Measurements from ENCODE around the gene GNB5.

GNB5 gene

GRCh38 chr15:52199271-52199670, 8.1 kb upstream of the GNB5 start:
- no peaks in the 10 kb centered on the region for H3K9me3 ChIP-seq (replicated peaks in 1 of 11)
- no peaks in the 10 kb centered on the region for H3K27me3 ChIP-seq
- no peak overlapping the region for H3K4me2 ChIP-seq
- peaks cover 0 to 65% (median 21%) of the 10 kb centered on the region in 11 experiments; a peak in 13 of 22 replicates for H3K36me3 ChIP-seq
- H3K4me1 ChIP-seq, result no peaks in the 10 kb centered on the region
- no peaks in the 10 kb centered on the region for H4K20me1 ChIP-seq
- no peak overlapping the region for H3K9ac ChIP-seq
- H3K27ac ChIP-seq, result no peak overlapping the region
- no peak overlapping the region for H3K4me3 ChIP-seq
- TF ChIP-seq Cebpa-rat (IDR thresholded peaks at IDR 0.05), result no peak

- H3K9me3 ChIP-seq (replicated peaks in 1 of 11), result no peaks in the 10 kb centered on the region
- H4K20me1 ChIP-seq, result no peaks in the 10 kb centered on the region
- no peaks in the 10 kb centered on the region for H3K27me3 ChIP-seq
- H3K27ac ChIP-seq, result no peak overlapping the region
- no peak for TF ChIP-seq Cebpa-rat (IDR thresholded peaks at IDR 0.05)
- H3K4me3 ChIP-seq, result no peak overlapping the region
- no peak overlapping the region for H3K4me2 ChIP-seq
- no peaks in the 10 kb centered on the region for H3K4me1 ChIP-seq
- H3K36me3 ChIP-seq, result peaks cover 0 to 63% (median 15%) of the 10 kb centered on the region in 11 experiments; a peak in 12 of 22 replicates
- H3K9ac ChIP-seq, result no peak overlapping the region
These were observed 5.7 kb upstream of the GNB5 start for GRCh38 chr15:52196891-52197290.

DNA sequence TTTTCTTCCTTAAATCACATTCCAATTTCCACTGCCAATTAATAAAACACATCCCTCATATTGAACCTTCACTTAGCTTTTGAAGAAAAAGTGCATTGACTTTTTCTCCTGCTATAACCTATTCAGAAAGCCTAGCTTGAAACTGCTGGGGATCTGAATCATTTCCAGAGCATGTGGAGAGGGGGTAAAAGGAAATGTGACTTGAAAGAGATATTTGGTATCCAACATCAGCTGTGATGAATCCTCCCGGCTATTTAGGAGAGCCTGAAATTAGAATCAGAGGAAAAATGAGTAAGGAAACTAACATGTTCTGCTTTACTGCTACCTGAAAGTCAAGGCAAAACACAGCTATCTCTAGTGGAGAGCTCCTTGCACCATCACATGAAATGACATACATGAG, 2.6 kb upstream of the GNB5 start:
- H3K36me3 ChIP-seq, result peaks cover 0 to 44% (median 11%) of the 10 kb centered on the region in 11 experiments; a peak in 11 of 22 replicates
- no peak overlapping the region for H3K9ac ChIP-seq
- no peak overlapping the region for H3K4me3 ChIP-seq
- H3K27me3 ChIP-seq, result no peaks in the 10 kb centered on the region
- H3K4me1 ChIP-seq, result no peaks in the 10 kb centered on the region
- no peak overlapping the region for H3K27ac ChIP-seq
- no peak overlapping the region for H3K4me2 ChIP-seq
- no peaks in the 10 kb centered on the region for H4K20me1 ChIP-seq
- H3K9me3 ChIP-seq (replicated peaks in 1 of 11), result no peaks in the 10 kb centered on the region
- TF ChIP-seq Cebpa-rat (IDR thresholded peaks at IDR 0.05), result no peak

DNA sequence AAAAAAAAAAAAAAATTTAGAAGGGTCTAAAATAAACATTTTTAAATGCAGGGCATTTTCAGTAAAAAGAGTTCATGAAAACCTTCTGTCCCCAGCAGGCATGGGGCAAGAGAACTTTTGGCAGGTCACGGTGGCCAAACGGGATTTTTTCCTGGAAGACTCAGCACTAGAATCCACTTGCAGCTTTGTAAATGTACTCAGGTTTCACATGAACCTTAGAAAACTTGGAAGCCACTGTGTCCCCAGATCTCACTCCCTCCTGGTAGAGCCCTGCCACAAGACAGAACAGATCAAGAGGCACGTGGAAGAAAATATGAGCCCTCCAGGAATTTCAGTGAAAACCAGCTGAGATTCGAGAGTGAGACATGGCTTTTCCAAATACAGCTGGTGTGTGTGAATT, 2.1 kb upstream of the GNB5 start:
- no peak for TF ChIP-seq Cebpa-rat (IDR thresholded peaks at IDR 0.05)
- Histone ChIP-seq H3K27me3 (no peaks in the 10 kb centered on the region), H3K36me3 (peaks cover 0 to 44% (median 11%) of the 10 kb centered on the region in 11 experiments; a peak in 11 of 22 replicates), H3K9ac (no peak overlapping the region), H4K20me1 (no peaks in the 10 kb centered on the region), H3K4me1 (no peaks in the 10 kb centered on the region), H3K4me2 (no peak overlapping the region), H3K9me3 (replicated peaks in 1 of 11) (no peaks in the 10 kb centered on the region), H3K4me3 (no peak overlapping the region), H3K27ac (no peak overlapping the region)

DNA sequence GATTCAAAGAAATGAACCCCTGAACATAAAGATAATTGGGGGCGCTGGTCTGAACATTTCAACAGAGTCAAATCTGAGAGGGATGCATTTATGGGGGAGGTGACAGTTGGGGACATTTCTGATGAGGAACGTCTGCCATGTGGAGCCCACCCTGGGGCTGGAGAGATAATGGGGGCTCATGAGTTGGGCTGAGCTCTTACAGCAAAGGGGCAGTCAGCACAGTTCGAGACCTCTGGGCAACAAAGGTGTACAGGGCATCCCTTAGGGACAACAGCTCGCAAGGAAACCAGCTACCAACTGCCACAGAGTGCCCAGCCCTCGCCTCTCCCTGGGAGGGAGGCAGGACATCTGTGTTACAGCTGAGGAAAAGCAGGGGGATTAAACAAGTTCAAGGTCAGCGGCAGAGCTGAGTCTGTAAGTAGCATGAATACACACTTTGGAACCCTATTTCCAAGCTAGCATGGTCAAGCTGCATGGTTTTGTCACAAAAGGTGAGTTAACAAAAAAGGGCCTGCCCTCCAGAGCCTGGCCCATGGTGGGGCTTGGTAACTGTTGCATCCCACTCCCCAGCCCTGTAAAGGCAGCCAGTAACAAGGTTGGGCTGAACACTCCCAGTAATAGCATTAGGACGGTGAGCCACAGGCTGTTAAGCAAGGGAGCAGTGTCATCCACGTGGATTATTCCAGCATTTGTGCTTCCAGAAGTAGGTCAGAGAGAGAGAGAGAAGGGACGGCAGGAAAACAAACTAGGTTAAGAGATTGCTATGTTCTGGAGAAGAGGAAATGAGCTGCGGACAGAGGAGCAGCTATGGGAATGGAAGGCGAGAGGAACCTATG, 4.3 kb downstream of the GNB5 start:
- no peaks in the 10 kb centered on the region for H3K36me3 ChIP-seq
- no peak overlapping the region for H3K4me3 ChIP-seq
- H3K4me2 ChIP-seq, result no peak overlapping the region
- H3K27me3 ChIP-seq, result no peaks in the 10 kb centered on the region
- TF ChIP-seq Cebpa-rat (IDR thresholded peaks at IDR 0.05), result no peak
- H3K4me1 ChIP-seq, result peaks cover 0 to 4% (median 0%) of the 10 kb centered on the region in 10 experiments; a peak in 1 of 20 replicates
- no peak overlapping the region for H3K27ac ChIP-seq
- no peak overlapping the region for H3K9ac ChIP-seq
- no peaks in the 10 kb centered on the region for H4K20me1 ChIP-seq
- peaks cover 0 to 6% (median 0%) of the 10 kb centered on the region in 11 experiments; a peak in 2 of 22 replicates for H3K9me3 ChIP-seq (replicated peaks in 1 of 11)

DNA sequence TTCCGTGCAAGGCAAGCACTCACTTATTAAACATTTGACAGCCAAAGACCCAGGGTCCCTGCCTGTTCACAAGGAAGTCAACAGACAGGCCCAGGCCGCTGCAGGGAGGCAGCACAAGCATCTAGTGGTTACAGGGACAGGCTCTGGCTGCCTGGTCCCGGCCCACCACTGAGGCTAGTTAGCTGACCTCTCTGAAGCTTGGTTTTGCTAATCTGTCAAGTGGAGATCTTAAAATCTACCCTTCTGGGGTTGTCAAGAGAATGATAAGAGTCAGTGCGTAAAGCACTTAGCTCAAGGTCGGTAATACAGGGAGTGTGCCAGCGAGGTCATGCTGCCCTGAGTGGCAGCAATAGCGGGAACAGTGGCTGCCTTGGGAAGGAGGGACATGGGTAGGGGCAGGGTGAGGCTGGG, 6.0 kb downstream of the GNB5 start:
- Histone ChIP-seq H3K27me3 (peaks cover 0 to 13% (median 7%) of the 10 kb centered on the region in 11 experiments; a peak in 12 of 22 replicates), H3K4me2 (no peak overlapping the region), H4K20me1 (no peaks in the 10 kb centered on the region), H3K9ac (no peak overlapping the region), H3K9me3 (replicated peaks in 1 of 11) (peaks cover 0 to 6% (median 0%) of the 10 kb centered on the region in 11 experiments; a peak in 2 of 22 replicates), H3K27ac (no peak overlapping the region), H3K36me3 (no peaks in the 10 kb centered on the region), H3K4me1 (peaks cover 0 to 9% (median 7%) of the 10 kb centered on the region in 10 experiments; a peak in 16 of 20 replicates), H3K4me3 (no peak overlapping the region)
- no peak for TF ChIP-seq Cebpa-rat (IDR thresholded peaks at IDR 0.05)

DNA sequence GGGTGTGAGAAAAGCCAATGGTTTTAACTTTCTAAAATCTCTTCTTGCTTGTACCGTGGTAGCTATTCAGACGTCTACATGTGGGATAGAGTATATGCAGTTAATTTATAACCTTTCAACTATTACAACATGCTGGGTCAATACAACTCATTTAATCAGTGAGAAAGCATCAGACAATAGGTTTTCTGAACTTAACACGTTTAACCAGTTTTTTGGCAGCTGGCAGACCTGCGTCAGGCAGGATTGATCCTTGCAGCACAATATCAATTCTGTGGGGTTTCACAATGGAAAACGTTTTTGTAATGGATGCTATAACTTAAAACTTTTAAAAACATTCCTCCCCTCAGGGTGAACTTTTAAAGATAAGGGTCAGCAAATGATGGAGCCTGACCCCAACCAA, 6.5 kb downstream of the GNB5 start:
- no peak for TF ChIP-seq Cebpa-rat (IDR thresholded peaks at IDR 0.05)
- no peak overlapping the region for H3K4me2 ChIP-seq
- H3K36me3 ChIP-seq, result no peaks in the 10 kb centered on the region
- H3K4me1 ChIP-seq, result peaks cover 0 to 11% (median 9%) of the 10 kb centered on the region in 10 experiments; a peak in 16 of 20 replicates
- H3K4me3 ChIP-seq, result no peak overlapping the region
- H3K9ac ChIP-seq, result no peak overlapping the region
- H3K9me3 ChIP-seq (replicated peaks in 1 of 11), result peaks cover 0 to 6% (median 0%) of the 10 kb centered on the region in 11 experiments; a peak in 2 of 22 replicates
- peaks cover 0 to 15% (median 8%) of the 10 kb centered on the region in 11 experiments; a peak in 12 of 22 replicates for H3K27me3 ChIP-seq
- no peak overlapping the region for H3K27ac ChIP-seq
- H4K20me1 ChIP-seq, result no peaks in the 10 kb centered on the region

DNA sequence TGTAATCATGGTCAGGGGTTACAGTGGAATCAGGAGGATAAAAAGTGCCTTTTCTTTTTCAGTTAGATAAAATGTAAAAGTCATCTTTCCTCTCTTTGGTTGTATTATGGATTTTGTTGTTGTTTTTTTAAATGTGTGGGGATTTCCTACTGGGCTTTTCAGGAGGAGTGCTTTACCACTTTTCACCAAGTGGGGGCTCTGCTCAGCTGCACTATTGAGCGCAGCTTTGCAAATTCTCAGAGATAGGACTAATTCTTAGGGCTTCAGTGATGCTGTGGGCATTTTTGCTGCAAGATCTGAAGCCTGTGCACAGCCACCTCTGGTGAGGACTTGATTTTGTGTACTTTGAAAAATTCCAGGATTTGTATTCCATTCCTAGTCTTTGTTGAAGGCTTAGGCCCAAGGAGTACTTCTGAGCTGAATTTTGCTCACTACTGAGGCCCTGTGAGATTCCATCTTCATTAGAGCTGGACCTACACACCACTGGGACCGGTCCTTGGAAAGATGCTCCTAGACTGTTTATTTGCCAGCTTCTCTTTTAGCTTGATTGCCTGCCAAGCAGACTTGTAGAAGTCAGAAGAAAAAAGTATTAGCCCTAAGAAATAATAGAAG, 7.5 kb downstream of the GNB5 start:
- Histone ChIP-seq H3K4me1 (peaks cover 3 to 16% (median 13%) of the 10 kb centered on the region in 10 experiments; a peak in 18 of 20 replicates), H3K36me3 (no peaks in the 10 kb centered on the region), H3K27me3 (peaks cover 0 to 15% (median 8%) of the 10 kb centered on the region in 11 experiments; a peak in 12 of 22 replicates), H3K4me3 (no peak overlapping the region), H3K9me3 (replicated peaks in 1 of 11) (peaks cover 0 to 6% (median 0%) of the 10 kb centered on the region in 11 experiments; a peak in 2 of 22 replicates), H3K4me2 (no peak overlapping the region), H4K20me1 (peaks cover 0 to 2% (median 0%) of the 10 kb centered on the region in 11 experiments; a peak in 3 of 22 replicates), H3K9ac (no peak overlapping the region), H3K27ac (no peak overlapping the region)
- TF ChIP-seq Cebpa-rat (IDR thresholded peaks at IDR 0.05), result no peak
